Mesothelial cell of epicardium (in vitro differentiated cells): ENCODE data around the gene SMAD6. TPM values are rescaled to one million over a fixed set of nuclear protein-coding genes. Genes with fewer than 3 reads are reported as not detected.
A peak's percentile ranks its signal among the peaks of the same experiment; 100 is the strongest.

Experiments used
- DNase-seq, 2 experiments: peaks; one replicate each; pipeline ENCODE4 v3.0.0; 2021; ENCODE audit warnings: low spot score in 2 of 2; ENCODE audit not compliant: unreplicated experiment in 2 of 2
- H3K27ac Mint-ChIP-seq: 2 replicates; pipeline ENCODE4 v1.8.0; 2021; ENCODE audit warnings: mixed read lengths
- H3K27me3 Mint-ChIP-seq: 2 replicates; pipeline ENCODE4 v1.8.0; 2021; ENCODE audit warnings: low read depth, mixed read lengths
- H3K36me3 Mint-ChIP-seq: 2 replicates; pipeline ENCODE4 v1.8.0; 2021; ENCODE audit warnings: mixed read lengths
- H3K4me1 Mint-ChIP-seq: 2 replicates; pipeline ENCODE4 v1.8.0; 2021; ENCODE audit warnings: mixed read lengths
- H3K4me3 Mint-ChIP-seq: 2 replicates; pipeline ENCODE4 v1.8.0; 2021; ENCODE audit warnings: mild to moderate bottlenecking, moderate library complexity, mixed read lengths
- H3K9me3 Mint-ChIP-seq: 2 replicates; pipeline ENCODE4 v1.8.0; 2021; ENCODE audit warnings: mixed read lengths
- CTCF ChIP-seq: fragments of 200-600 bp; sonication (generic); IDR thresholded peaks from one replicate; pipeline ENCODE4 v1.5.0; 2021; ENCODE audit warnings: antibody characterized with exemption; ENCODE audit not compliant: unreplicated experiment
- total RNA-seq: library from RNA; stranded (reverse); gene quantifications from 3 replicates; pipeline ENCODE4 v1.2.1, GENCODE V29; 2021

Gene SMAD6
- total RNA-seq, 1 donor from 2014 or later, result 176 TPM

GRCh38 chr15:66658855-66659254 is 43.2 kb upstream of the SMAD6 start:
- no peaks in the 10 kb centered on the region for H3K9me3 Mint-ChIP-seq
- TF ChIP-seq CTCF, result no peak
- no peaks in the 10 kb centered on the region for H3K36me3 Mint-ChIP-seq
- H3K27ac Mint-ChIP-seq, result no peak overlapping the region
- no peaks in the 10 kb centered on the region for H3K27me3 Mint-ChIP-seq
- H3K4me3 Mint-ChIP-seq, result no peak overlapping the region
- no peak for DNase-seq
- peaks cover 43% of the 10 kb centered on the region for H3K4me1 Mint-ChIP-seq

GRCh38 chr15:66659384-66659783 is 42.7 kb upstream of the SMAD6 start:
- H3K9me3 Mint-ChIP-seq, result no peaks in the 10 kb centered on the region
- no peak overlapping the region for H3K27ac Mint-ChIP-seq
- H3K4me1 Mint-ChIP-seq, result peaks cover 38% of the 10 kb centered on the region
- H3K36me3 Mint-ChIP-seq, result no peaks in the 10 kb centered on the region
- no peak for DNase-seq
- no peak overlapping the region for H3K4me3 Mint-ChIP-seq
- no peaks in the 10 kb centered on the region for H3K27me3 Mint-ChIP-seq
- no peak for TF ChIP-seq CTCF

GRCh38 chr15:66661432-66662096 is 40.5 kb upstream of the SMAD6 start:
- Mint-ChIP-seq H3K9me3 (peaks cover 4% of the 10 kb centered on the region), H3K27ac (peak overlapping the region; percentile 53), H3K27me3 (no peaks in the 10 kb centered on the region), H3K36me3 (no peaks in the 10 kb centered on the region), H3K4me1 (peaks cover 20% of the 10 kb centered on the region), H3K4me3 (no peak overlapping the region)
- no peak for TF ChIP-seq CTCF
- DNase-seq, result no peak

- DNase-seq, result no peak
- no peak for TF ChIP-seq CTCF
- Mint-ChIP-seq H3K27me3 (no peaks in the 10 kb centered on the region), H3K36me3 (no peaks in the 10 kb centered on the region), H3K4me3 (no peak overlapping the region), H3K27ac (no peak overlapping the region), H3K4me1 (peaks cover 10% of the 10 kb centered on the region), H3K9me3 (peaks cover 5% of the 10 kb centered on the region)
Measured at GRCh38 chr15:66662522-66662921, 39.5 kb upstream of the SMAD6 start.

- peaks cover 3% of the 10 kb centered on the region for H3K36me3 Mint-ChIP-seq
- no peaks in the 10 kb centered on the region for H3K27me3 Mint-ChIP-seq
- peaks cover 10% of the 10 kb centered on the region for H3K9me3 Mint-ChIP-seq
Measured at GRCh38 chr15:66663664-66664063, 38.4 kb upstream of the SMAD6 start.

More at GRCh38 chr15:66663664-66664063, 38.4 kb upstream of the SMAD6 start:
- peaks cover 4% of the 10 kb centered on the region for H3K4me1 Mint-ChIP-seq
- H3K27ac Mint-ChIP-seq, result no peak overlapping the region
- H3K4me3 Mint-ChIP-seq, result no peak overlapping the region
- no peak for DNase-seq
- no peak for TF ChIP-seq CTCF
